ENCODE data around the gene CPEB3. TPM values are rescaled to one million over a fixed set of nuclear protein-coding genes. Genes with fewer than 3 reads are reported as not detected.

CPEB3 gene
- total RNA-seq, 2 donors from 2014 or later: 1.9 to 4.0 TPM

DNA sequence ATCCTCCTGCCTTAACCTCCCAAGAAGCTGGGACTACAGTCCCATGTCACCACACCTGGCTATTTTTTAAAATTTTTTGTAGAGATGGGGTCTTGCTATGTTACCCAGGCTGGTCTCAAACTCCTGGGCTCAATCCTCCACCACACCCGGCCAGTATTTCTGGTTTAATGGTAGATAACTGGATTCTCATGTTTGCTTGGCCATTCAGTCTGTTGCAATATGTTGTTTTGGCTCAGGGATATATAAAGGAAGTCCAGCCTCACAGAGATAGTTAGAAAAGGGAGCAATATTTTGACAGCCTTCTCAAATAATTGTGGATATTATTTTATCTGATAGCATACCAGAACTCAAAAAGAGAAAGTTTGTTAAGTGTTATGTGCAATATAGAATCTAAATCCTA is 284.9 kb downstream of the CPEB3 start:
- peak overlapping the region in 1 of 2 donors; percentile 60 for H3K27ac Mint-ChIP-seq
- H3K9me3 Mint-ChIP-seq: peaks cover 0 to 3% of the 10 kb centered on the region in 2 donors
- no peak for DNase-seq (ENCODE audit: low spot score in 2 of 2)
- H3K36me3 Mint-ChIP-seq: peaks cover 13 to 57% of the 10 kb centered on the region in 2 donors
- no peak for ATAC-seq

DNA sequence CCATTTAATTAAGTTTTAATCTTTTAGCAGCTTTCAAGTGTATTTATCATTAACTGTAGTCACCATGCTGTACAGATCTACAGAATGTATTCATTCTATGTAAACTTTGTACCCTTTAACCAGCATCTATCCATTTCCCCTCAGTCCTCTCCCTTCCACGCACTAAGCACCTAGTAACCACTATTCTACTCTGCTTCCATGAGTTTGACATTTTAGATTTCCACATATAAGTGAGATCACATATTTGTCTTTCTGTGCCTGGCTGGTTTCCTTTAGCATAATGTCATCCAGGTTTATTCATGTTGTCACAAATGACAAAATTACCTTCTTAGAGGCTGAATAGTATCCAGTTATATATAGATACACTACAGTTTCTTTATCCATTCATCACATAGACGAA is 287.6 kb downstream of the CPEB3 start:
- H3K36me3 Mint-ChIP-seq: peaks cover 15 to 64% of the 10 kb centered on the region in 2 donors
- peak overlapping the region in 1 of 2 donors; percentile 65 for H3K27ac Mint-ChIP-seq

DNA sequence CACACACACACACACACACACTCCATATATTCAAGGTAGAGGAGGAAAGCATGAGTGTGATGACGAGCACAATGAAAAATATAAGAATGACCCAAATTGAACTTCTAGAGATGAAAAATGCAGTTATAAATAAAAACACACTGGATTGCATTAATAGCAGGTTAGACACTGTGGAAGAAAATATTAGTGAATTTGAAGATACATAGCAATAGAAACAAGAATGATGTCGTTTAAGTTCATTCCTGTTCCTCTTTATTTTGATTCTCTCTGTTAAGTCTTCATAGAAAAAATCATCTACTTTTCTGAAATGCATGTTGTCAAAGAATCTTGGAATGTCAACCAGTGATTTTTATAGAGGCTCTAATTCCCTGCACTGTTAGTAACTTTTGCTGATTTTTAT is 288.9 kb downstream of the CPEB3 start:
- Mint-ChIP-seq H3K36me3 (peaks cover 15 to 77% of the 10 kb centered on the region in 2 donors), H3K27ac (peak overlapping the region in 1 of 2 donors; percentile 25), H3K9me3 (peaks cover 0 to 6% of the 10 kb centered on the region in 2 donors)
- ATAC-seq (no peak), DNase-seq (ENCODE audit: low spot score in 2 of 2) (no peak)

More for the DNA sequence above, 287.6 kb downstream of the CPEB3 start:
- ATAC-seq: no peak
- H3K9me3 Mint-ChIP-seq: peaks cover 0 to 6% of the 10 kb centered on the region in 2 donors
- no peak for DNase-seq (ENCODE audit: low spot score in 2 of 2)

DNA sequence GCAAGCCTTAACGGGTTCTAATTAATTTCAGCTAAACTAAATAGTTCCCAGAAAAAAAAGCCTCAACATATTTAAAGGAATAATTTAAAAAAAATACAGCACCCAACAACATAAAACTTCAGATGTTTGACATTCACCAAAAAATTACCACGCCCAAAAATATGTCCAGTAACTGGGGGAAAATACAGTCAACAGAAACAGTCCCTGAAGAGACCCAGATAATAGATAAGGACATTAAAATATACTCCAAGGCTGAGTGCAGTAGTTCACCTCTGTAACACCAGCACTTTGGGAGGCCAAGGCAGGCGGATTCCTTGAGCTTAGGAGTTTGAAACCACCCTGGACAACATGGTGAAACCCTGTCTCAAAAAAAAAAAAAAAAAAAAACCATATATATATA is 289.3 kb downstream of the CPEB3 start:
- H3K27ac Mint-ChIP-seq: no peak overlapping the region
- ATAC-seq: no peak
- H3K9me3 Mint-ChIP-seq: peaks cover 0 to 6% of the 10 kb centered on the region in 2 donors
- peaks cover 15 to 78% of the 10 kb centered on the region in 2 donors for H3K36me3 Mint-ChIP-seq
- DNase-seq (ENCODE audit: low spot score in 2 of 2): no peak

Other genes starting within 250 kb of the CPEB3 start
- 10 to 100 TPM; 26.8 to 35.8 TPM for gene MARCHF5, start 89 bp upstream of the CPEB3 start, total RNA-seq

Data from activated naive CD4-positive, alpha-beta T cell treated with anti-CD3 and anti-CD28 coated beads, Interleukin-2, amount 50 U/mL, for 72 hours (primary cell).